ENCODE results near the gene OXCT2. TPM values are rescaled to one million over a fixed set of nuclear protein-coding genes. Genes with fewer than 3 reads are reported as not detected.
"Not testable (repeated sequence)": the region's sequence is repeated elsewhere in the genome, so short reads cannot be mapped to it uniquely, and the experiment has no call there.

OXCT2 gene
- total and polyA plus RNA-seq, 9 of the 15 experiments (the other 6 are each of a cell fraction or from before 2014, with no cell fraction given) = 0.08 to 0.64 (median 0.22) TPM; not detected in 2

- H3K4me2 ChIP-seq (ENCODE audit: insufficient read depth, low read length) = no peak overlapping the region
- H3K9me1 ChIP-seq (ENCODE audit: control insufficient read depth, insufficient read depth, low read length) = no peaks in the 10 kb centered on the region
These were observed 47.3 kb upstream of the OXCT2 start for GRCh38 chr1:39818482-39818881.

GRCh38 chr1:39817091-39817932 lies 46.2 kb upstream of the OXCT2 start:
- in situ Hi-C loops (cut with MboI); H3K36me3 ChIP-seq (ENCODE audit: control insufficient read depth, insufficient read depth, low read length); H3K27ac ChIP-seq (ENCODE audit: extremely low read depth, low read depth, low read length); H3K9me1 ChIP-seq (ENCODE audit: control insufficient read depth, insufficient read depth, low read length); H4K20me1 ChIP-seq (replicated peaks; ENCODE audit: control insufficient read depth, insufficient read depth, low read length); H3K4me3 ChIP-seq; H3K79me2 ChIP-seq (ENCODE audit: control insufficient read depth, insufficient read depth, low read length); BruUV-seq (replicated peaks); H3K9ac ChIP-seq (ENCODE audit: insufficient read depth in 1 of 2, low read depth in 2 of 2, low read length in 2 of 2); H3K9me3 ChIP-seq (replicated peaks; ENCODE audit: control insufficient read depth, insufficient read depth, low read depth, low read length): not testable (repeated sequence)
- intact Hi-C loops (cut with micrococcal nuclease) = loop anchor here (5.0 kb wide), 2 partner anchors 100 to 215 kb away; no protein-coding TSS in a partner anchor
- DNase-seq (ENCODE audit: extremely low read depth in 1 of 4, low spot score in 3 of 4) (peak; percentile 47 to 72 (median 53)), ATAC-seq (peak; percentile 85), FAIRE-seq (peak; percentile 66)
- Histone ChIP-seq H2AFZ (ENCODE audit: low read depth, low read length) (peak overlapping the region; percentile 81), H3K4me1 (replicated peaks in 1 of 2; ENCODE audit: control insufficient read depth in 2 of 2, insufficient read depth in 2 of 2, low read length in 2 of 2) (peaks cover 9 to 11% of the 10 kb centered on the region in 2 experiments; a peak in 4 of 5 replicates), H3K4me2 (ENCODE audit: insufficient read depth, low read length) (peak overlapping the region; percentile 13; the same call in 1 of the 2 replicates), H3K27me3 (ENCODE audit: control insufficient read depth in 2 of 2, insufficient read depth in 2 of 2, low read length in 2 of 2) (peaks cover 2 to 11% of the 10 kb centered on the region in 2 experiments; a peak in 3 of 5 replicates)
- CTCF ChIA-PET (ENCODE audit: low intra/inter-chr PET ratio) = interaction anchor here (1.1 to 4.7 kb wide), 4 partner anchors 85 to 157 kb away, joined by 3 to 43 read pairs (median 7); partner anchors contain the start of gene MYCL
- POLR2A ChIA-PET = interaction anchor here (1.0 kb wide), 1 partner anchor 9 kb away, joined by 3 read pairs; no protein-coding TSS in a partner anchor
- WGBS (ENCODE audit: insufficient coverage, low coverage, missing lambda C conversion rate) = 54% methylated on average over 12 of the region's 24 CpGs
- TF ChIP-seq MAZ (CRISPR knock-in tag; conservative IDR thresholded peaks at IDR 0.05 in 1 of 2, IDR thresholded peaks at IDR 0.05 in 1 of 2) (0 out of 4 replicates have a peak, but pooled peaks of 1 of the 2 experiments have one; percentile 12), USF2 (CRISPR knock-in tag; IDR thresholded peaks at IDR 0.05) (peak; percentile 72), FOXP1 (CRISPR knock-in tag; IDR thresholded peaks at IDR 0.05) (0 out of 2 replicates have a peak, but pooled peaks have one; percentile 59), ZNF395 (CRISPR knock-in tag; IDR thresholded peaks at IDR 0.05) (peak; percentile 74; the same call in 1 of the 2 replicates), ELF1 (tag; IDR thresholded peaks at IDR 0.05) (peak; percentile 76), L3MBTL2 (IDR thresholded peaks at IDR 0.05) (peak; percentile 89), FOSL1 (tag; conservative IDR thresholded peaks at IDR 0.05) (peak; percentile 64; the same call in 1 of the 2 replicates), NR4A1 (CRISPR knock-in tag; IDR thresholded peaks at IDR 0.05) (0 out of 2 replicates have a peak, but pooled peaks have one; percentile 36), NR4A1 (tag; IDR thresholded peaks at IDR 0.05) (peak; percentile 34; the same call in 1 of the 2 replicates)

More at GRCh38 chr1:39818482-39818881, 47.3 kb upstream of the OXCT2 start:
- 0 out of 2 replicates have a peak, but pooled peaks cover 4% of the 10 kb centered on the region for H4K20me1 ChIP-seq (replicated peaks; ENCODE audit: control insufficient read depth, insufficient read depth, low read length)
- no peak overlapping the region for H3K9ac ChIP-seq (ENCODE audit: insufficient read depth in 1 of 2, low read depth in 2 of 2, low read length in 2 of 2)
- intact Hi-C loops (cut with micrococcal nuclease) = loop anchor here (5.0 kb wide), 2 partner anchors 99 to 214 kb away; no protein-coding TSS in a partner anchor
- H3K4me3 ChIP-seq = no peak overlapping the region
- WGBS (ENCODE audit: insufficient coverage, low coverage, missing lambda C conversion rate) = 79% methylated on average over 2 of the region's 2 CpGs
- BruUV-seq (replicated peaks) = no TSS peak
- FAIRE-seq (no peak), DNase-seq (ENCODE audit: extremely low read depth in 1 of 4, low spot score in 3 of 4) (no peak), ATAC-seq (no peak)
- no peaks in the 10 kb centered on the region for H3K79me2 ChIP-seq (ENCODE audit: control insufficient read depth, insufficient read depth, low read length)
- H3K4me1 ChIP-seq (replicated peaks in 1 of 2; ENCODE audit: control insufficient read depth in 2 of 2, insufficient read depth in 2 of 2, low read length in 2 of 2) = peaks cover 9 to 11% of the 10 kb centered on the region in 2 experiments; a peak in 4 of 5 replicates
- ChIA-PET POLR2A (interaction anchor here (0.6 to 2.2 kb wide), 7 partner anchors 11 to 1813 kb away, joined by 3 to 12 read pairs (median 3); partner anchors contain the start of genes FHL3 and MYCL), CTCF (ENCODE audit: low intra/inter-chr PET ratio) (interaction anchor here (0.6 to 4.7 kb wide), 4 partner anchors 84 to 174 kb away, joined by 3 to 43 read pairs (median 4); partner anchors contain the start of gene MYCL)
- no peaks in the 10 kb centered on the region for H3K36me3 ChIP-seq (ENCODE audit: control insufficient read depth, insufficient read depth, low read length)
- H3K27me3 ChIP-seq (ENCODE audit: control insufficient read depth in 2 of 2, insufficient read depth in 2 of 2, low read length in 2 of 2) = peaks cover 0 to 11% of the 10 kb centered on the region in 2 experiments; a peak in 2 of 5 replicates
- H2AFZ ChIP-seq (ENCODE audit: low read depth, low read length) = no peak overlapping the region
- no peaks in the 10 kb centered on the region for H3K9me3 ChIP-seq (replicated peaks; ENCODE audit: control insufficient read depth, insufficient read depth, low read depth, low read length)
- H3K27ac ChIP-seq (ENCODE audit: extremely low read depth, low read depth, low read length) = no peak overlapping the region
- TF ChIP-seq ZNF57 (CRISPR knock-in tag; IDR thresholded peaks at IDR 0.05) = no peak
- in situ Hi-C loops (cut with MboI) = no loop called here

All from K562 (cell line).